ENCODE data around the gene HOXB5.

The HOXB5 gene

DNA sequence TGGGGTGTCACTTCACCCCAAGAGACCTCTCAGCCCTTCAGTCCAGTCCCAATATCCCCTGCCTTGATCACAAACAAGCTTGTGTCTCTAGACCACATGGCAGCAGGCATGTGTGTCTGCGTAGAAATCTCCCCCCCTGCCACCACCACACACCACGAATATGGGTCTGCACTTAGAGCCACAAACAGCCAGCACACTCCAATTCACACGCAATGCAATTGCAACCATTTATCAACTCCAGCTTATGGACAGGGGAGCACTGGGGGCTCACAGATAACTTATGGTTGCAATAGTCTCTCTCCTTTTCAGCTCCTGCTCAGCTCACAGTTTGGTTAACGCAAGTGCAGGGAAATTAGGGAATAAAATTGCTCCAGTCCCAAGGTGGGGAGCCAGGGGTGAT, 30.0 kb upstream of the HOXB5 start:
- Histone ChIP-seq H3F3A (ENCODE audit: low read depth) (0 out of 2 replicates have a peak, but pooled peaks cover 4% of the 10 kb centered on the region), H3K9me3 (ENCODE audit: insufficient read depth, low read depth, low read length) (no peaks in the 10 kb centered on the region), H2AFZ (ENCODE audit: low read length) (no peak overlapping the region), H3K4me1 (ENCODE audit: insufficient read depth, low read length, poor library complexity, severe bottlenecking) (peaks cover 58% of the 10 kb centered on the region), H4K20me1 (ENCODE audit: insufficient read depth, low read length, poor library complexity, severe bottlenecking) (peaks cover 24% of the 10 kb centered on the region), H3K4me2 (ENCODE audit: low read depth, low read length, poor library complexity, severe bottlenecking) (peak overlapping the region; percentile 98), H3K27me3 (ENCODE audit: insufficient read depth, low read length, poor library complexity, severe bottlenecking) (peaks cover 39% of the 10 kb centered on the region), H3K36me3 (ENCODE audit: insufficient read depth, low read length) (peaks cover 8% of the 10 kb centered on the region; the same call in 1 of the 2 replicates), H3K9me2 (replicated peaks; ENCODE audit: low read depth, low read length) (no peaks in the 10 kb centered on the region), H3K9ac (ENCODE audit: low read depth, low read length, poor library complexity, severe bottlenecking) (peak overlapping the region; percentile 100), H3K79me2 (ENCODE audit: insufficient read depth, low read length) (peaks cover 96% of the 10 kb centered on the region), H3K4me3 (ENCODE audit: low read length, poor library complexity, severe bottlenecking) (peak overlapping the region; percentile 89)
- TF ChIP-seq CTCF (conservative IDR thresholded peaks at IDR 0.05; ENCODE audit: low read length) (no peak), EZH2phosphoT487 (IDR thresholded peaks at IDR 0.05; ENCODE audit: borderline replicate concordance) (no peak)

- no peaks in the 10 kb centered on the region for H3K9me3 ChIP-seq (ENCODE audit: insufficient read depth, low read depth, low read length)
- peaks cover 52% of the 10 kb centered on the region for H3K4me1 ChIP-seq (ENCODE audit: insufficient read depth, low read length, poor library complexity, severe bottlenecking)
- H3F3A ChIP-seq (ENCODE audit: low read depth), result 0 out of 2 replicates have a peak, but pooled peaks cover 4% of the 10 kb centered on the region
- H3K27me3 ChIP-seq (ENCODE audit: insufficient read depth, low read length, poor library complexity, severe bottlenecking), result peaks cover 39% of the 10 kb centered on the region
- H3K79me2 ChIP-seq (ENCODE audit: insufficient read depth, low read length), result peaks cover 96% of the 10 kb centered on the region
- H3K4me2 ChIP-seq (ENCODE audit: low read depth, low read length, poor library complexity, severe bottlenecking), result peak overlapping the region; percentile 98
- H4K20me1 ChIP-seq (ENCODE audit: insufficient read depth, low read length, poor library complexity, severe bottlenecking), result peaks cover 24% of the 10 kb centered on the region
- H3K4me3 ChIP-seq (ENCODE audit: low read length, poor library complexity, severe bottlenecking), result peak overlapping the region; percentile 89
- H3K36me3 ChIP-seq (ENCODE audit: insufficient read depth, low read length), result peaks cover 8% of the 10 kb centered on the region; the same call in 1 of the 2 replicates
- no peak overlapping the region for H2AFZ ChIP-seq (ENCODE audit: low read length)
- H3K9me2 ChIP-seq (replicated peaks; ENCODE audit: low read depth, low read length), result no peaks in the 10 kb centered on the region
- H3K9ac ChIP-seq (ENCODE audit: low read depth, low read length, poor library complexity, severe bottlenecking), result peak overlapping the region; percentile 100
- TF ChIP-seq CTCF (conservative IDR thresholded peaks at IDR 0.05; ENCODE audit: low read length) (no peak), EZH2phosphoT487 (IDR thresholded peaks at IDR 0.05; ENCODE audit: borderline replicate concordance) (no peak)
These were observed 29.3 kb upstream of the HOXB5 start for GRCh38 chr17:48622857-48623256.

GRCh38 chr17:48621410-48622392, 28.1 kb upstream of the HOXB5 start:
- H3F3A ChIP-seq (ENCODE audit: low read depth), result 0 out of 2 replicates have a peak, but pooled peaks cover 4% of the 10 kb centered on the region
- H3K9me2 ChIP-seq (replicated peaks; ENCODE audit: low read depth, low read length), result no peaks in the 10 kb centered on the region
- H2AFZ ChIP-seq (ENCODE audit: low read length), result no peak overlapping the region
- peaks cover 24% of the 10 kb centered on the region for H4K20me1 ChIP-seq (ENCODE audit: insufficient read depth, low read length, poor library complexity, severe bottlenecking)
- H3K9me3 ChIP-seq (ENCODE audit: insufficient read depth, low read depth, low read length), result no peaks in the 10 kb centered on the region
- H3K79me2 ChIP-seq (ENCODE audit: insufficient read depth, low read length), result peaks cover 96% of the 10 kb centered on the region
- TF ChIP-seq CTCF (conservative IDR thresholded peaks at IDR 0.05; ENCODE audit: low read length), result no peak
- no peak for TF ChIP-seq EZH2phosphoT487 (IDR thresholded peaks at IDR 0.05; ENCODE audit: borderline replicate concordance)
- peaks cover 39% of the 10 kb centered on the region for H3K27me3 ChIP-seq (ENCODE audit: insufficient read depth, low read length, poor library complexity, severe bottlenecking)
- peak overlapping the region; percentile 100 for H3K9ac ChIP-seq (ENCODE audit: low read depth, low read length, poor library complexity, severe bottlenecking)
- H3K36me3 ChIP-seq (ENCODE audit: insufficient read depth, low read length), result peaks cover 8% of the 10 kb centered on the region; the same call in 1 of the 2 replicates
- H3K4me3 ChIP-seq (ENCODE audit: low read length, poor library complexity, severe bottlenecking), result peak overlapping the region; percentile 89
- peaks cover 47% of the 10 kb centered on the region for H3K4me1 ChIP-seq (ENCODE audit: insufficient read depth, low read length, poor library complexity, severe bottlenecking)
- H3K4me2 ChIP-seq (ENCODE audit: low read depth, low read length, poor library complexity, severe bottlenecking), result peak overlapping the region; percentile 98

All from Loucy (cell line).